K562 (cell line): ENCODE data around the gene BBS5. TPM values are rescaled to one million over a fixed set of nuclear protein-coding genes. Genes with fewer than 3 reads are reported as not detected.

Experiments used
- HDAC2 ChIP-seq: fragments of 450-650 bp; IDR thresholded peaks from 2 replicates; pipeline ENCODE4 v1.6.1; 2016; ENCODE audit warnings: mild to moderate bottlenecking
- KLF16 ChIP-seq: IDR thresholded peaks from 2 replicates; pipeline ENCODE4 v1.6.1; 2016; ENCODE audit warnings: antibody characterized with exemption
- MYC ChIP-seq, 2 experiments: fragments of 250-450 bp in 1 of 2; sonication (Bioruptor Pico) in 1 of 2; IDR thresholded peaks; 2 replicates each; pipeline versions ENCODE4 v1.5.1 to v1.6.1; 2012 to 2021; ENCODE audit warnings: low read depth in 2 of 2, borderline replicate concordance in 1 of 2, improper control_type of control experiment in 1 of 2, low read length in 1 of 2, mild to moderate bottlenecking in 1 of 2, moderate library complexity in 1 of 2
- PHF21A ChIP-seq: fragments of 450-650 bp; IDR thresholded peaks from 2 replicates; pipeline ENCODE4 v1.6.1; 2017; ENCODE audit warnings: low read depth, borderline replicate concordance
- TARDBP ChIP-seq: fragments of 450-650 bp; IDR thresholded peaks from 2 replicates; pipeline ENCODE4 v1.6.1; 2016
- ZNF431 ChIP-seq: sonication (generic); formaldehyde crosslinking; IDR thresholded peaks from 2 replicates; pipeline ENCODE4 v1.8.0; 2022; ENCODE audit warnings: mild to moderate bottlenecking, missing genetic modification reagents
- ZNF764 ChIP-seq: fragments of 250-450 bp; sonication (Bioruptor Pico); IDR thresholded peaks from 2 replicates; pipeline ENCODE4 v1.4.0; 2020; ENCODE audit warnings: low read depth, mild to moderate bottlenecking, moderate library complexity
- polyA plus RNA-seq, 8 experiments: library from polyadenylated mRNA; depleted of rRNA in 4 of 8; stranded (reverse) in 5 of 8; unstranded in 3 of 8; fragments of >200 nt; fragmentation: Nextera tagmentation in 2 of 8; fragmentation: Illumina TruSeq in 1 of 8; extraction: Ambion mirVana in 2 of 8; extraction: Trizol in 1 of 8; gene quantifications; 2 replicates each; pipeline versions ENCODE4 v1.2.1 to v1.2.3, GENCODE V29; 2011 to 2014; ENCODE audit warnings: inconsistent platforms in 1 of 8, missing spikeins in 1 of 8
- total RNA-seq, 7 experiments: library from RNA; depleted of rRNA in 6 of 7; stranded (reverse); fragments of >200 nt in 6 of 7; fragmentation: Illumina TruSeq in 2 of 7; extraction: Trizol in 2 of 7; gene quantifications; 2 replicates each; pipeline versions ENCODE4 v1.2.1 to v1.2.3, GENCODE V29; 2011 to 2021; ENCODE audit warnings: low replicate concordance in 1 of 7
- TF ChIP-seq, protein P1 (sequence below), 2 experiments: fragments of 450-650 bp in 1 of 2; sonication (generic) in 1 of 2; formaldehyde crosslinking in 1 of 2; IDR thresholded peaks; 2 replicates each; pipeline versions ENCODE4 v1.7.1 to v1.9.0; 2016 to 2022; ENCODE audit warnings: inconsistent platforms in 1 of 2, mild to moderate bottlenecking in 1 of 2, missing genetic modification reagents in 1 of 2
- TF ChIP-seq, protein P2 (sequence below): fragments of 250-450 bp; sonication (Bioruptor Pico); IDR thresholded peaks from 2 replicates; pipeline ENCODE4 v1.4.0; 2020
- TF ChIP-seq, protein P3 (sequence below), 2 experiments: fragments of 200-800 bp in 1 of 2; sonication (Bioruptor generic) in 1 of 2; sonication (generic) in 1 of 2; formaldehyde crosslinking in 1 of 2; IDR thresholded peaks in 1 of 2; conservative IDR thresholded peaks in 1 of 2; 2 replicates each; pipeline versions ENCODE4 v1.5.0 to v1.6.1; 2016 to 2020; ENCODE audit warnings: missing compliant biosample characterization in 1 of 2, missing genetic modification characterization in 1 of 2, missing genetic modification reagents in 1 of 2

Gene BBS5
- total and polyA plus RNA-seq, 9 of the 15 experiments (the other 6 are each of a cell fraction or from before 2014, with no cell fraction given) = 0.48 to 6.9 (median 4.3) TPM

DNA sequence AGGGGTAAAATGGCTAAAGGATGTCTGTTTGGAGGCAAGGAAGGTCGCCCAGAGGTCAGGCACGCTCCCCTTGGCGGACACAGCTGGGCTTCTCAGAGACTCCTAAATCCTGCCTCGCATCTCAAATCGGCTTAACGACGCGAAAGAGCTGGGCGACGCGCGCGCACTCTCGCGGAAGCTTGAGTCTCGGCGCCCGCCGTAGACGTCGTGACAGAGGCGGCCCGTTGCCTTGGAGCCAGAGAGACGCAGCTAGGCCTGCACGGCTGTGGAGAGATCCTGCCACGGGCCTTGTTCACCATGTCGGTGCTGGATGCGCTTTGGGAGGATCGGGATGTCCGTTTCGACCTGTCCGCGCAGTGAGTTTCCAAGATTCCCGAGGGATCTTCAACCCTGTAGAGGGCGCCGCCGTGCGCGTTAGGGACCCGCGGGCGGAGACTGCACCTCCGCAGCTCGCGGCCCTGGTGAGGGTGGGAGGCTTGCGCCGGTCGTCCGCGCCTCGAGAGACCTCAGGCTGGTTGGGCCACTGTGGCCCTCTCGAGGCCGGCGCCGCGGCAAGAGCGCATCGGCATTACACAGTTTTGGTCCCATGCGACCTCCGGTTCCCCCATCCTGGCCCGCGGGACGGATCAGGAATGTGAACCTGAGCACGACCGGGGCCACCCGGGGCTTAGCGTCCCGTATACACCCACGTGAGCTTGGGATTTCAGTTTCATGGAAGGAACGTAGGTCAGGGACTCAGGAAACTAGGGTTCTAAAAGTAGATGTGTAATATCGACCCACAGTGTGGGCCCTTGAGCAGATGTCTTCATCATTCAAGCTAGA is at the start of gene BBS5 (continued):
- TF ChIP-seq, protein P1, sequence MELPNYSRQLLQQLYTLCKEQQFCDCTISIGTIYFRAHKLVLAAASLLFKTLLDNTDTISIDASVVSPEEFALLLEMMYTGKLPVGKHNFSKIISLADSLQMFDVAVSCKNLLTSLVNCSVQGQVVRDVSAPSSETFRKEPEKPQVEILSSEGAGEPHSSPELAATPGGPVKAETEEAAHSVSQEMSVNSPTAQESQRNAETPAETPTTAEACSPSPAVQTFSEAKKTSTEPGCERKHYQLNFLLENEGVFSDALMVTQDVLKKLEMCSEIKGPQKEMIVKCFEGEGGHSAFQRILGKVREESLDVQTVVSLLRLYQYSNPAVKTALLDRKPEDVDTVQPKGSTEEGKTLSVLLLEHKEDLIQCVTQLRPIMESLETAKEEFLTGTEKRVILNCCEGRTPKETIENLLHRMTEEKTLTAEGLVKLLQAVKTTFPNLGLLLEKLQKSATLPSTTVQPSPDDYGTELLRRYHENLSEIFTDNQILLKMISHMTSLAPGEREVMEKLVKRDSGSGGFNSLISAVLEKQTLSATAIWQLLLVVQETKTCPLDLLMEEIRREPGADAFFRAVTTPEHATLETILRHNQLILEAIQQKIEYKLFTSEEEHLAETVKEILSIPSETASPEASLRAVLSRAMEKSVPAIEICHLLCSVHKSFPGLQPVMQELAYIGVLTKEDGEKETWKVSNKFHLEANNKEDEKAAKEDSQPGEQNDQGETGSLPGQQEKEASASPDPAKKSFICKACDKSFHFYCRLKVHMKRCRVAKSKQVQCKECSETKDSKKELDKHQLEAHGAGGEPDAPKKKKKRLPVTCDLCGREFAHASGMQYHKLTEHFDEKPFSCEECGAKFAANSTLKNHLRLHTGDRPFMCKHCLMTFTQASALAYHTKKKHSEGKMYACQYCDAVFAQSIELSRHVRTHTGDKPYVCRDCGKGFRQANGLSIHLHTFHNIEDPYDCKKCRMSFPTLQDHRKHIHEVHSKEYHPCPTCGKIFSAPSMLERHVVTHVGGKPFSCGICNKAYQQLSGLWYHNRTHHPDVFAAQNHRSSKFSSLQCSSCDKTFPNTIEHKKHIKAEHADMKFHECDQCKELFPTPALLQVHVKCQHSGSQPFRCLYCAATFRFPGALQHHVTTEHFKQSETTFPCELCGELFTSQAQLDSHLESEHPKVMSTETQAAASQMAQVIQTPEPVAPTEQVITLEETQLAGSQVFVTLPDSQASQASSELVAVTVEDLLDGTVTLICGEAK (IDR thresholded peaks at IDR 0.05) = peak; percentile 47; the same call in 1 of the 2 replicates
- TF ChIP-seq, protein P1 (CRISPR knock-in tag; IDR thresholded peaks at IDR 0.05) = no peak
- TF ChIP-seq ZNF764 = 0 out of 2 replicates have a peak, but pooled peaks have one; percentile 17
- TF ChIP-seq PHF21A = no peak
- TF ChIP-seq, protein P2, sequence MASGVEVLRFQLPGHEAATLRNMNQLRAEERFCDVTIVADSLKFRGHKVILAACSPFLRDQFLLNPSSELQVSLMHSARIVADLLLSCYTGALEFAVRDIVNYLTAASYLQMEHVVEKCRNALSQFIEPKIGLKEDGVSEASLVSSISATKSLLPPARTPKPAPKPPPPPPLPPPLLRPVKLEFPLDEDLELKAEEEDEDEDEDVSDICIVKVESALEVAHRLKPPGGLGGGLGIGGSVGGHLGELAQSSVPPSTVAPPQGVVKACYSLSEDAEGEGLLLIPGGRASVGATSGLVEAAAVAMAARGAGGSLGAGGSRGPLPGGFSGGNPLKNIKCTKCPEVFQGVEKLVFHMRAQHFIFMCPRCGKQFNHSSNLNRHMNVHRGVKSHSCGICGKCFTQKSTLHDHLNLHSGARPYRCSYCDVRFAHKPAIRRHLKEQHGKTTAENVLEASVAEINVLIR (CRISPR knock-in tag) = peak; percentile 84
- TF ChIP-seq ZNF431 (CRISPR knock-in tag) = peak; percentile 74
- TF ChIP-seq, protein P3, sequence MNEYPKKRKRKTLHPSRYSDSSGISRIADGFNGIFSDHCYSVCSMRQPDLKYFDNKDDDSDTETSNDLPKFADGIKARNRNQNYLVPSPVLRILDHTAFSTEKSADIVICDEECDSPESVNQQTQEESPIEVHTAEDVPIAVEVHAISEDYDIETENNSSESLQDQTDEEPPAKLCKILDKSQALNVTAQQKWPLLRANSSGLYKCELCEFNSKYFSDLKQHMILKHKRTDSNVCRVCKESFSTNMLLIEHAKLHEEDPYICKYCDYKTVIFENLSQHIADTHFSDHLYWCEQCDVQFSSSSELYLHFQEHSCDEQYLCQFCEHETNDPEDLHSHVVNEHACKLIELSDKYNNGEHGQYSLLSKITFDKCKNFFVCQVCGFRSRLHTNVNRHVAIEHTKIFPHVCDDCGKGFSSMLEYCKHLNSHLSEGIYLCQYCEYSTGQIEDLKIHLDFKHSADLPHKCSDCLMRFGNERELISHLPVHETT (CRISPR knock-in tag; conservative IDR thresholded peaks at IDR 0.05 in 1 of 2, IDR thresholded peaks at IDR 0.05 in 1 of 2) = 0 out of 4 replicates have a peak, but pooled peaks of 1 of the 2 experiments have one; percentile 37
- TF ChIP-seq TARDBP = 0 out of 2 replicates have a peak, but pooled peaks have one; percentile 91
- TF ChIP-seq HDAC2 = peak; percentile 72; the same call in 1 of the 2 replicates
- no peak for TF ChIP-seq MYC (IDR thresholded peaks at IDR 0.05; ENCODE audit: low read depth, low read length)
- TF ChIP-seq MYC (CRISPR knock-in tag; IDR thresholded peaks at IDR 0.05; ENCODE audit: borderline replicate concordance, low read depth) = peak; percentile 22; the same call in 1 of the 2 replicates
- 0 out of 2 replicates have a peak, but pooled peaks have one; percentile 16 for TF ChIP-seq KLF16
